ENCODE data around the gene NCOA3. TPM values are rescaled to one million over a fixed set of nuclear protein-coding genes. Genes with fewer than 3 reads are reported as not detected.
A peak's percentile ranks its signal among the peaks of the same experiment; 100 is the strongest.

The NCOA3 gene
- total RNA-seq, 1 donor from 2014 or later: 37.3 TPM

DNA sequence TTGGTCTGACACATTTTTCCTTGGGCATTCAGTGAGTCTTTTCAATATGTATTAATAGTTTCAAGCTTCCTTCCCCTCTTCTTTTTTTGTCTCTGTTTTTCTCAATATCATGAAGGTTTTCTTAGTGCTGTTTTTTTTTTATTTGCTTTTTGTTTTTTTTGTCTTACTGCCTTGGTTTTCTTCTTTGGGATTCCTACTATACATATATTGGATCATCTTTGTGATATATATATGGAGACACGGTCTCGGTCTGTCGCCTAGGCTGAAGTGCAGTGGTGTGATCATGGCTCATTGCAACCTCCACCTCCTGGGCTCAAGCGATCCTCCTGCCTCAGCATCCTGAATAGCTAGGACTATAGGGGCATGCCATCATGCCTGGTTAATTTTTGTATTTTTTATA, 43.8 kb downstream of the NCOA3 start:
- Mint-ChIP-seq H3K4me3 (no peak overlapping the region), H3K36me3 (peaks cover 6% of the 10 kb centered on the region), H3K27ac (peak overlapping the region; percentile 81), H3K9me3 (no peaks in the 10 kb centered on the region), H3K27me3 (no peaks in the 10 kb centered on the region), H3K4me1 (ENCODE audit: unreplicated experiment) (peaks cover 45% of the 10 kb centered on the region)
- TF ChIP-seq CTCF (conservative IDR thresholded peaks at IDR 0.05): no peak
- no peak for DNase-seq (ENCODE audit: extremely low spot score, unreplicated experiment)

DNA sequence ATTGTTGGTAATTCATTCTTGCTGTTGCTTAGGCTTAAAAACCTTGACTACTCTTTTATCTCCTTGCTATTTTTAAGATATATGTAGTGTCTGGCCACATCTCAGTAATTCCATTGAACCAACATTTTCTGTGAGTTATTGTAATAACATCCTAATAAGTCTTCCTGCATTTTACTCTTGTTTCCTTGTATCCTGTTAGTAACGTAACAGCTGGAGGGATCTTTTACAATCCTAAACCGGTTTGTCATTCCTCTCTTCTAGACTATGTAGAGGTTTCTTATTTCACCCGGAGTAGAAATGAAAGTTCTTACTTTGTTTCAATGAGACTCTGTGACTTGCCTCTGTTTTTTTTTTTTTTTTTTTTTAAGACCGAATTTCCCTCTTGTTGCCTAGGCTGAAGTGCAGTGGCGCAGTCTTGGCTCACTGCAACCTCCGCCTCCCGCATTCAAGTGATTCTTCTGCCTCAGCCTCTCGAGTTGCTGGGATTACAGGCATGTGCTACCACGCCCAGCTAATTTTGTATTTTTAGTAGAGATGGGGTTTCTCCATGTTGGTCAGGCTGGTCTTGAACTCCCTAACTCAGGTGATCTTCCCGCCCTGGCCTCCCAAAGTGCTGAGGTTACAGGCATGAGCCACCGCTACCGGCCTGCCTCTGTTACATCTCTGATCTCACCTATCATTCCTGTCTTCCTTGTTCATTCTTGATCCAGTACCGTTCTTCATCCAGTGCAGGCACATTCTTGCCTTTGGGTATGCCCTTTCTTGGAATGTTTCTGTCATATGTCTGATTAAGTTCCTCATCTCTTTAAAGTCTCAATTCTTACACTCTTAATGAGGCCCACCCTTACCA, 44.7 kb downstream of the NCOA3 start:
- Mint-ChIP-seq H3K4me1 (ENCODE audit: unreplicated experiment) (peaks cover 45% of the 10 kb centered on the region), H3K27ac (peak overlapping the region; percentile 81)
- no peak for DNase-seq (ENCODE audit: extremely low spot score, unreplicated experiment)

GRCh38 chr20:47547034-47547387, 45.3 kb downstream of the NCOA3 start:
- Mint-ChIP-seq H3K27ac (peak overlapping the region; percentile 81), H3K36me3 (peaks cover 4% of the 10 kb centered on the region), H3K27me3 (no peaks in the 10 kb centered on the region), H3K9me3 (no peaks in the 10 kb centered on the region), H3K4me3 (peak overlapping the region; percentile 51), H3K4me1 (ENCODE audit: unreplicated experiment) (peaks cover 48% of the 10 kb centered on the region)
- DNase-seq (ENCODE audit: extremely low spot score, unreplicated experiment): no peak
- TF ChIP-seq CTCF (conservative IDR thresholded peaks at IDR 0.05): no peak

More for the DNA sequence above, 44.7 kb downstream of the NCOA3 start:
- no peaks in the 10 kb centered on the region for H3K9me3 Mint-ChIP-seq
- no peak for TF ChIP-seq CTCF (conservative IDR thresholded peaks at IDR 0.05)
- H3K27me3 Mint-ChIP-seq: no peaks in the 10 kb centered on the region
- H3K36me3 Mint-ChIP-seq: peaks cover 4% of the 10 kb centered on the region
- peak overlapping the region; percentile 51 for H3K4me3 Mint-ChIP-seq

GRCh38 chr20:47549671-47550070, 48.0 kb downstream of the NCOA3 start:
- peaks cover 30% of the 10 kb centered on the region for H3K4me1 Mint-ChIP-seq (ENCODE audit: unreplicated experiment)

GRCh38 chr20:47551222-47551621, 49.5 kb downstream of the NCOA3 start:
- no peak for TF ChIP-seq CTCF (conservative IDR thresholded peaks at IDR 0.05)
- Mint-ChIP-seq H3K4me1 (ENCODE audit: unreplicated experiment) (peaks cover 22% of the 10 kb centered on the region), H3K27me3 (no peaks in the 10 kb centered on the region), H3K4me3 (no peak overlapping the region), H3K27ac (no peak overlapping the region), H3K36me3 (peaks cover 8% of the 10 kb centered on the region), H3K9me3 (no peaks in the 10 kb centered on the region)
- no peak for DNase-seq (ENCODE audit: extremely low spot score, unreplicated experiment)

More at GRCh38 chr20:47549671-47550070, 48.0 kb downstream of the NCOA3 start:
- DNase-seq (ENCODE audit: extremely low spot score, unreplicated experiment): no peak
- Mint-ChIP-seq H3K4me3 (no peak overlapping the region), H3K27me3 (no peaks in the 10 kb centered on the region), H3K27ac (no peak overlapping the region), H3K9me3 (no peaks in the 10 kb centered on the region), H3K36me3 (peaks cover 4% of the 10 kb centered on the region)
- no peak for TF ChIP-seq CTCF (conservative IDR thresholded peaks at IDR 0.05)

Data from type B pancreatic cell (in vitro differentiated cells).